HG02885 (cell line): ENCODE measurements around the gene PTPN6.

Experiments
- ATAC-seq: cut with Tn5 transposase; IDR thresholded peaks from one replicate; pipeline ENCODE4 v1.9.1; 2021; ENCODE audit warnings: mild to moderate bottlenecking; ENCODE audit not compliant: unreplicated experiment, poor library complexity

PTPN6 gene

GRCh38 chr12:6953442-6954315 is 2.5 kb downstream of the PTPN6 start:
- peak; percentile 51 for ATAC-seq

- no peak for ATAC-seq
Observed at GRCh38 chr12:6954316-6955107, 3.4 kb downstream of the PTPN6 start.

GRCh38 chr12:6955108-6956020 is 4.2 kb downstream of the PTPN6 start:
- no peak for ATAC-seq

- ATAC-seq, result no peak
Observed at GRCh38 chr12:6956021-6956727, 5.0 kb downstream of the PTPN6 start.

GRCh38 chr12:6957151-6957701 is 6.1 kb downstream of the PTPN6 start:
- no peak for ATAC-seq

- ATAC-seq, result no peak
Observed at GRCh38 chr12:6957741-6958608, 6.8 kb downstream of the PTPN6 start.

GRCh38 chr12:6958609-6959057 is 7.5 kb downstream of the PTPN6 start:
- ATAC-seq, result no peak

GRCh38 chr12:6959058-6959804 is 8.1 kb downstream of the PTPN6 start:
- peak; percentile 50 for ATAC-seq

GRCh38 chr12:6959805-6960592 is 8.8 kb downstream of the PTPN6 start:
- ATAC-seq, result no peak

- ATAC-seq, result no peak
Observed at GRCh38 chr12:6960593-6961277, 9.6 kb downstream of the PTPN6 start.

GRCh38 chr12:6961278-6961694 is 10.1 kb downstream of the PTPN6 start:
- no peak for ATAC-seq

GRCh38 chr12:6961695-6962284 is 10.6 kb downstream of the PTPN6 start:
- no peak for ATAC-seq

- ATAC-seq, result no peak
Observed at GRCh38 chr12:6962285-6963015, 11.3 kb downstream of the PTPN6 start.

- ATAC-seq, result no peak
Observed at GRCh38 chr12:6963016-6963731, 12.0 kb downstream of the PTPN6 start.
